ENCODE measurements around the gene TENM4. TPM values are rescaled to one million over a fixed set of nuclear protein-coding genes. Genes with fewer than 3 reads are reported as not detected.

The TENM4 gene
- total and polyA plus RNA-seq, 4 donors: 0.02 to 0.33 (median 0.14) TPM

- H3K9me3 ChIP-seq (ENCODE audit: control insufficient read depth in 4 of 4, low read length in 3 of 4): no peaks in the 10 kb centered on the region
- H3K4me1 ChIP-seq (ENCODE audit: control insufficient read depth in 4 of 4, insufficient read depth in 4 of 4, low read length in 3 of 4): no peaks in the 10 kb centered on the region
- no peak for TF ChIP-seq REST (IDR thresholded peaks at IDR 0.05)
- TF ChIP-seq, protein P1, sequence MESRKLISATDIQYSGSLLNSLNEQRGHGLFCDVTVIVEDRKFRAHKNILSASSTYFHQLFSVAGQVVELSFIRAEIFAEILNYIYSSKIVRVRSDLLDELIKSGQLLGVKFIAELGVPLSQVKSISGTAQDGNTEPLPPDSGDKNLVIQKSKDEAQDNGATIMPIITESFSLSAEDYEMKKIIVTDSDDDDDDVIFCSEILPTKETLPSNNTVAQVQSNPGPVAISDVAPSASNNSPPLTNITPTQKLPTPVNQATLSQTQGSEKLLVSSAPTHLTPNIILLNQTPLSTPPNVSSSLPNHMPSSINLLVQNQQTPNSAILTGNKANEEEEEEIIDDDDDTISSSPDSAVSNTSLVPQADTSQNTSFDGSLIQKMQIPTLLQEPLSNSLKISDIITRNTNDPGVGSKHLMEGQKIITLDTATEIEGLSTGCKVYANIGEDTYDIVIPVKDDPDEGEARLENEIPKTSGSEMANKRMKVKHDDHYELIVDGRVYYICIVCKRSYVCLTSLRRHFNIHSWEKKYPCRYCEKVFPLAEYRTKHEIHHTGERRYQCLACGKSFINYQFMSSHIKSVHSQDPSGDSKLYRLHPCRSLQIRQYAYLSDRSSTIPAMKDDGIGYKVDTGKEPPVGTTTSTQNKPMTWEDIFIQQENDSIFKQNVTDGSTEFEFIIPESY (IDR thresholded peaks at IDR 0.05): no peak
- TF ChIP-seq ATF3 (IDR thresholded peaks at IDR 0.05): no peak
- no peak for TF ChIP-seq RAD21 (IDR thresholded peaks at IDR 0.05)
- TF ChIP-seq YY1 (IDR thresholded peaks at IDR 0.05): no peak
- TF ChIP-seq TAF1 (conservative IDR thresholded peaks at IDR 0.05): no peak
- no peak for TF ChIP-seq RXRA (IDR thresholded peaks at IDR 0.05)
- TF ChIP-seq HNF4A (conservative IDR thresholded peaks at IDR 0.05): no peak
- no peak for TF ChIP-seq EGR1 (IDR thresholded peaks at IDR 0.05; ENCODE audit: low read depth in 2 of 2)
- no peak for TF ChIP-seq JUND (IDR thresholded peaks at IDR 0.05)
- TF ChIP-seq MAX (IDR thresholded peaks at IDR 0.05): no peak
- no peak for TF ChIP-seq FOXA1 (IDR thresholded peaks at IDR 0.05)
- TF ChIP-seq, protein P2, sequence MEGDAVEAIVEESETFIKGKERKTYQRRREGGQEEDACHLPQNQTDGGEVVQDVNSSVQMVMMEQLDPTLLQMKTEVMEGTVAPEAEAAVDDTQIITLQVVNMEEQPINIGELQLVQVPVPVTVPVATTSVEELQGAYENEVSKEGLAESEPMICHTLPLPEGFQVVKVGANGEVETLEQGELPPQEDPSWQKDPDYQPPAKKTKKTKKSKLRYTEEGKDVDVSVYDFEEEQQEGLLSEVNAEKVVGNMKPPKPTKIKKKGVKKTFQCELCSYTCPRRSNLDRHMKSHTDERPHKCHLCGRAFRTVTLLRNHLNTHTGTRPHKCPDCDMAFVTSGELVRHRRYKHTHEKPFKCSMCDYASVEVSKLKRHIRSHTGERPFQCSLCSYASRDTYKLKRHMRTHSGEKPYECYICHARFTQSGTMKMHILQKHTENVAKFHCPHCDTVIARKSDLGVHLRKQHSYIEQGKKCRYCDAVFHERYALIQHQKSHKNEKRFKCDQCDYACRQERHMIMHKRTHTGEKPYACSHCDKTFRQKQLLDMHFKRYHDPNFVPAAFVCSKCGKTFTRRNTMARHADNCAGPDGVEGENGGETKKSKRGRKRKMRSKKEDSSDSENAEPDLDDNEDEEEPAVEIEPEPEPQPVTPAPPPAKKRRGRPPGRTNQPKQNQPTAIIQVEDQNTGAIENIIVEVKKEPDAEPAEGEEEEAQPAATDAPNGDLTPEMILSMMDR (IDR thresholded peaks at IDR 0.05; ENCODE audit: low read depth, low read length, missing input control): no peak
- no peak for TF ChIP-seq SP1 (IDR thresholded peaks at IDR 0.05)
- no peak for TF ChIP-seq NR2F2 (IDR thresholded peaks at IDR 0.05)
- no peak for TF ChIP-seq FOXA2 (IDR thresholded peaks at IDR 0.05)
- no peak for TF ChIP-seq GABPA (IDR thresholded peaks at IDR 0.05 in 1 of 2, conservative IDR thresholded peaks at IDR 0.05 in 1 of 2)
- TF ChIP-seq HNF4G (IDR thresholded peaks at IDR 0.05): no peak
- H3K9ac ChIP-seq (ENCODE audit: low read depth in 1 of 2, low read length in 2 of 2): no peak overlapping the region
- no peaks in the 10 kb centered on the region for H3K27me3 ChIP-seq (ENCODE audit: control insufficient read depth in 4 of 4, insufficient read depth in 4 of 4, low read length in 3 of 4)
- DNase-seq (ENCODE audit: low spot score): no peak
- H3K4me3 ChIP-seq (ENCODE audit: low read depth in 1 of 3, low read length in 3 of 3): no peak overlapping the region
- WGBS: 84% methylated on average over 6 of the region's 6 CpGs
- no peaks in the 10 kb centered on the region for H3K36me3 ChIP-seq (ENCODE audit: control insufficient read depth in 4 of 4, insufficient read depth in 3 of 4, low read depth in 1 of 4, low read length in 3 of 4)
- no peak overlapping the region for H3K27ac ChIP-seq (ENCODE audit: low read depth in 1 of 2, low read length in 2 of 2)
These were observed 793.4 kb downstream of the TENM4 start for GRCh38 chr11:78647266-78647915.
